Measurements from ENCODE around the gene NAT14.
"Not testable (repeated sequence)": the region's sequence is repeated elsewhere in the genome, so short reads cannot be mapped to it uniquely, and the experiment has no call there.

NAT14 gene

GRCh38 chr19:55492362-55492944 is 7.5 kb downstream of the NAT14 start:
- H3K4me3 ChIP-seq (ENCODE audit: low read length), result no peak overlapping the region
- no peak for DNase-seq (ENCODE audit: low read depth)
- TF ChIP-seq CTCF (IDR thresholded peaks at IDR 0.05; ENCODE audit: insufficient read depth, low read depth, low read length, missing control alignments), result no peak

GRCh38 chr19:55493052-55493644 is 8.2 kb downstream of the NAT14 start:
- H3K4me3 ChIP-seq (ENCODE audit: low read length), result no peak overlapping the region
- no peak for DNase-seq (ENCODE audit: low read depth)
- TF ChIP-seq CTCF (IDR thresholded peaks at IDR 0.05; ENCODE audit: insufficient read depth, low read depth, low read length, missing control alignments), result no peak

DNA sequence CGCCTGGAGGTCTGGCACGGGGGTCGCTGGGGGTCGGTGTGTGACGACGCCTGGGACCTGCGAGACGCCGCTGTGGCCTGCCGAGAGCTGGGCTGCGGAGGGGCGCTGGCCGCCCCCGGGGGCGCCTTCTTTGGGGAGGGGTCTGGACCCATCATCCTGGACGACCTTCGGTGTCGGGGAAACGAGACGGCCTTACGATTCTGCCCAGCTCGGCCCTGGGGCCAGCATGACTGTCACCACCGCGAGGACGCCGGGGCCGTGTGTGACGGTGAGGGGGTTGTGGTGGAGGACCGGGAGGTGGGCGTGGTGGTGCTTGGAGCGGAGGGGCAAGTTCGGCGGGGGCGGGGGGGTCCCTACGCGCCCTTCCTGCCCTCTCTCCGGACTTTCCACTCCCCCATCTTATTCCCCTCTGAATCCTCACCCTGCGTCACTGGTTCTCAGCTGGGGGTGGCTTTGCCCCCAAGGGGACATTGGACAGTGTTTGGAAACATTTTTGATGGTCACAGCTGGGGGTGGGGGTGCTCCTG is 8.7 kb downstream of the NAT14 start:
- TF ChIP-seq CTCF (IDR thresholded peaks at IDR 0.05; ENCODE audit: insufficient read depth, low read depth, low read length, missing control alignments), result no peak
- no peak for DNase-seq (ENCODE audit: low read depth)
- no peak overlapping the region for H3K4me3 ChIP-seq (ENCODE audit: low read length)

DNA sequence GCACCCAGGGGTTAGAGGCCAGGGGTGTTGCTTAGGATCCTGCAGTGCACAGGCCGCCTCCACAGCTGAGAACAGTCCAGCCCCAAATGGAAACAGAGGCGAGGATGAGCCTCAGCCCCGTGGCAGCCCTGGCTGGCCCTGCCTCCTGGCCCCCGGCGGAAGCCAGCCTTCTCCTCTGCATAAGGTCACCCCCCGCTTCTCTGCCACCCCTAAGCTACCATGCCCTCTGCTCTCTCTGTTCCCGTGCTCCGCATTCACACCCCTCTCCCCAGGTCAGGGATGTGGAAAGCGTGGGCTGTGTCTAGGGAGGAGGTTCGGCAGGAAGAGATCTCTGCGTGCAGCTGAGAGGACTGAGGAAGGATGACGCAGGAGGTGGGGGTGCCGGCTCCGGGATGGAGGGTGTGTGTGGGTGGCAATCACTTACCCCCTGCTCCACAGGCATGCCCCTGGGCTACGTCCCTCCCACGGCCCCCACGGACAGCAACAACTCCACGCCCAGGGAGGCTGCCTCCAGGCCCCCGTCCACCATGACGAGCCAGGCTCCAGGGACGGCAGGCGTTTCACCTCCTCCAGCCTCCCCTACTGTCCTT is 9.3 kb downstream of the NAT14 start:
- no peak overlapping the region for H3K4me3 ChIP-seq (ENCODE audit: low read length)
- DNase-seq (ENCODE audit: low read depth), result no peak
- TF ChIP-seq CTCF (IDR thresholded peaks at IDR 0.05; ENCODE audit: insufficient read depth, low read depth, low read length, missing control alignments), result no peak

DNA sequence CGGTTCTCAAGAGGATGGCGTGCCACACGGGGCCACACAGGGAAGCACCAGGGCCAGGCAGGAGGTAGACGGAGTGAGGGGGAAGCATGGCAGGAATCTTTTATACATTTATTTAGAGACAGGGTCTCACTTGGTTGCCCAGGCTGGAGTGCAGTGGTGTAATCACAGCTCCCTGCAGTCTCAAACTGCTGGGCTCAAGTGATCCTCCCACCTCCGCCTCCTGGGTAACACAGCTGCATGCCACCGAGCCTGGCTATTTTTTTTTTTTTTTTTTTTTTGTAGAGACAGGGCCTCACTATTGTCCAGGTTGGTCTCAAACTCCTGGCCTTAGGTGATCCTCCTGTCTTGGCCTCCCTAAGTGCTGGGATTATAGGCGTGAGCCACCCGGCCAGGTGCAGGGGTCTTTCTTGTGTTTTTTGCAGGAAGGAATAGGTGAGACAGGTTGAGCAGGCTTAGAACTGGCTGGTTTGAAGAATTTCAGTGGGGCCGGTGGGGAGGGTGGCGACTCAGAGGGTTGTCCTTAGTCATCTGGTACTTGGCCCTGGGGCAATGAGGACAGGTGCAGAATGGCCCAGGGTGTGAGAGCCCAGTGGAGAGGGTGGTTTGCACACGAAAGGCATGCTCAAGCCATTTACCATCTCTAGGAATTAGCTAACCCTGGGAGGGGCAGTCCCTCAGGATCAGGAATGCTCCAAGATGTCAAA is 10.8 kb downstream of the NAT14 start:
- H3K4me3 ChIP-seq (ENCODE audit: low read length), result no peak overlapping the region
- DNase-seq (ENCODE audit: low read depth), result no peak
- TF ChIP-seq CTCF (IDR thresholded peaks at IDR 0.05; ENCODE audit: insufficient read depth, low read depth, low read length, missing control alignments), result no peak

GRCh38 chr19:55496820-55497219 is 11.8 kb downstream of the NAT14 start:
- not testable (repeated sequence) for H3K4me3 ChIP-seq (ENCODE audit: low read length)

GRCh38 chr19:55497763-55498162 is 12.8 kb downstream of the NAT14 start:
- no peak for DNase-seq (ENCODE audit: low read depth)
- no peak for TF ChIP-seq CTCF (IDR thresholded peaks at IDR 0.05; ENCODE audit: insufficient read depth, low read depth, low read length, missing control alignments)
- H3K4me3 ChIP-seq (ENCODE audit: low read length), result no peak overlapping the region

More at GRCh38 chr19:55496820-55497219, 11.8 kb downstream of the NAT14 start:
- not testable (repeated sequence) for DNase-seq (ENCODE audit: low read depth)
